Adrenal gland (tissue), 5 donors: ENCODE results near the gene NRXN2.

ENCODE experiments used
- CTCF ChIP-seq, 6 experiments: fragments of 450-650 bp in 4 of 6; fragments of 200-600 bp in 2 of 6; sonication (generic) in 1 of 6; IDR thresholded peaks; 1 replicate in 5 of 6; 2 replicates in 1 of 6; pipeline versions ENCODE4 v1.5.1 to v1.8.0; 2016 to 2021; ENCODE audit warnings: antibody characterized with exemption in 6 of 6, mild to moderate bottlenecking in 2 of 6, moderate library complexity in 1 of 6
- POLR2A ChIP-seq, 2 donors: fragments of 450-650 bp; IDR thresholded peaks; one replicate each; pipeline ENCODE4 v1.6.1; 2017; ENCODE audit warnings: antibody characterized with exemption in 2 of 2, mild to moderate bottlenecking in 2 of 2, moderate library complexity in 1 of 2
- donor health status: DM: no; HTN: no; CAD: no.

- no peak for TF ChIP-seq POLR2A (IDR thresholded peaks at IDR 0.05)
- no peak for TF ChIP-seq CTCF (IDR thresholded peaks at IDR 0.05)
Observed at GRCh38 chr11:64621283-64622019, 101.5 kb downstream of the NRXN2 start.
